Panc1 (cell line): Measurements from ENCODE around the gene UBP1. TPM values are rescaled to one million over a fixed set of nuclear protein-coding genes. Genes with fewer than 3 reads are reported as not detected.

Source experiments
- ATAC-seq: fragments of 200-7000 bp; cut with Tn5 transposase; 2 replicates; pipeline ENCODE4 v1.9.1; 2020; ENCODE audit warnings: mild to moderate bottlenecking, moderate library complexity
- BruUV-seq: library from RNA; stranded (reverse); fragments of 400-500 nt; replicated peaks from 2 replicates; lab custom pipeline; 2021; lab: Mats Ljungman, UMichigan
- CTCF ChIA-PET: fragments of 300-600 bp; sonication (Branson Sonifier 250); formaldehyde crosslinking; loops from one replicate; lab custom pipeline; 2022; ENCODE audit warnings: antibody characterized with exemption; lab: Charles Lee
- POLR2A ChIA-PET: fragments of 300-600 bp; sonication (Branson Sonifier 250); formaldehyde crosslinking; loops from one replicate; lab custom pipeline; 2022; ENCODE audit warnings: antibody characterized with exemption; lab: Charles Lee
- DNase-seq: peaks from one replicate; pipeline ENCODE4 v3.0.0-alpha.2; 2010; ENCODE audit warnings: low read depth, low spot score
- H3K27ac ChIP-seq: 2 replicates; pipeline ENCODE4 v1.5.1; 2011; ENCODE audit warnings: mild to moderate bottlenecking, low read length, inconsistent platforms
- H3K27me3 ChIP-seq: fragments of 200-500 bp; sonication (Bioruptor generic); 2 replicates; pipeline ENCODE4 v1.6.0; 2014; ENCODE audit warnings: low read length, inconsistent platforms; ENCODE audit not compliant: control insufficient read depth, insufficient read depth
- H3K36me3 ChIP-seq: fragments of 200-500 bp; sonication (Bioruptor generic); 2 replicates; pipeline ENCODE4 v1.5.1; 2014; ENCODE audit warnings: inconsistent platforms, mild to moderate bottlenecking, low read length, moderate library complexity; ENCODE audit not compliant: control insufficient read depth, insufficient read depth
- H3K4me1 ChIP-seq: 2 replicates; pipeline ENCODE4 v1.5.1; 2011; ENCODE audit warnings: inconsistent platforms, mild to moderate bottlenecking, low read length, moderate library complexity; ENCODE audit not compliant: control insufficient read depth, insufficient read depth
- H3K4me3 ChIP-seq, 2 experiments: 2 replicates each; pipeline ENCODE4 v1.5.1; 2011 to 2012; ENCODE audit warnings: low read depth in 2 of 2, low read length in 2 of 2, mild to moderate bottlenecking in 2 of 2, inconsistent platforms in 1 of 2, moderate library complexity in 1 of 2
- H3K9me3 ChIP-seq: fragments of 200-500 bp; sonication (Bioruptor generic); 2 replicates; pipeline ENCODE4 v1.5.1; 2014; ENCODE audit warnings: low read depth, mild to moderate bottlenecking, inconsistent platforms, low read length, moderate library complexity; ENCODE audit not compliant: control insufficient read depth, insufficient read depth
- POLR2AphosphoS5 ChIP-seq: IDR thresholded peaks from 2 replicates; pipeline ENCODE4 v1.6.1; 2012; ENCODE audit warnings: mild to moderate bottlenecking, low read depth, low read length, moderate library complexity
- SIN3A ChIP-seq: IDR thresholded peaks from 2 replicates; pipeline ENCODE4 v1.6.1; 2012; ENCODE audit warnings: low read depth, mild to moderate bottlenecking, low read length, moderate library complexity, borderline replicate concordance; ENCODE audit not compliant: insufficient read depth
- TCF7L2 ChIP-seq: IDR thresholded peaks from 2 replicates; pipeline ENCODE4 v1.6.1; 2011; ENCODE audit warnings: mild to moderate bottlenecking, low read depth, low read length, inconsistent platforms
- in situ Hi-C: cut with HindIII; loops from 2 replicates; pipeline ENCODE4 v1.10.0; 2016; ENCODE audit warnings: low sequenced_read_pairs, low pct_unique_long_range_greater_than_20kb
- intact Hi-C: fragments of 100-400 bp; cut with micrococcal nuclease; formaldehyde crosslinking; loops from one replicate; pipeline ENCODE4 v1.10.0; 2022; ENCODE audit not compliant: unreplicated experiment
- total RNA-seq: library from RNA; stranded (reverse); gene quantifications from one replicate; pipeline ENCODE4 v1.2.1, GENCODE V29; 2021; ENCODE audit not compliant: unreplicated experiment
- TF ChIP-seq, protein P1 (sequence below), 2 experiments: IDR thresholded peaks; 2 replicates each; pipeline ENCODE4 v1.6.1; 2011 to 2012; ENCODE audit warnings: low read depth in 2 of 2, control low read depth in 1 of 2, low read length in 1 of 2, mild to moderate bottlenecking in 1 of 2, moderate library complexity in 1 of 2; ENCODE audit not compliant: insufficient read depth in 1 of 2
- TF ChIP-seq, protein P2 (sequence below): fragments of 450-650 bp; IDR thresholded peaks from 2 replicates; pipeline ENCODE4 v1.5.1; 2017; ENCODE audit warnings: mild to moderate bottlenecking

UBP1 gene
- total RNA-seq, 1 experiment from 2014 or later, result 62.4 TPM

DNA sequence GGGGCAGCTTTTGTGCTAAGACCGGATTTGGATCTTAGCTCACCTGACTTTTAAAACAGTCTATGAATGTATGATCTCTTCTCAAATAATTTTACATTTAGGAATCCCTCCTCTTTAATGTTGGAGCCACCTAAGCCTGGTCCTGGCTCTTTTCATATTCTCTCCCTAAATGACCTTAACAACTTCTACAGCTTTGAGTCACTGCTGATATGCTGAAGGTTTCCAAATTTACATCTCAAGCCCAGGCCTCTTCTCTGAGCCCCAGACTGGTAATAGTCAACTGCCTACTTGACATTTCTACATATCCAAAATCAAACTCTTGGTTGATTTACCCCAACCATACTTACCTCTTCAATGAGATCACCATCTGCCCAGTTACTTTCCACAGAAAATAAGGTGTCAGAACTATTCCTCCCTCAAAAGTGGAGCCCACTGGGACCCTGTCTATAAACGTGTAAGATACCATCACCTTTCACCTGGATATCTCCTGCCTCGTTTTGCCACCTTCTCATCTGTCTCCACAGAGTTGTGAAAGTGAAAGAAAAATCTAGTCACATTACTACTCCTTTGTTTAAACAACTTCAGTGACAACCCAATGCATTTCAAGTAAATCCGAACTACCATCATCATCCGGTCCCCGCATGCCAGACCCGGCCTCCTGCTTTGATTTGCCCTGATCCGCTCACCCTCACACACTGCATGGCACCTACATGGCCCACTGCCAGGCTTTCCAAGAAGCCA, 48.8 kb downstream of the UBP1 start:
- CTCF ChIA-PET, result no interaction called here
- in situ Hi-C loops, result no loop called here

DNA sequence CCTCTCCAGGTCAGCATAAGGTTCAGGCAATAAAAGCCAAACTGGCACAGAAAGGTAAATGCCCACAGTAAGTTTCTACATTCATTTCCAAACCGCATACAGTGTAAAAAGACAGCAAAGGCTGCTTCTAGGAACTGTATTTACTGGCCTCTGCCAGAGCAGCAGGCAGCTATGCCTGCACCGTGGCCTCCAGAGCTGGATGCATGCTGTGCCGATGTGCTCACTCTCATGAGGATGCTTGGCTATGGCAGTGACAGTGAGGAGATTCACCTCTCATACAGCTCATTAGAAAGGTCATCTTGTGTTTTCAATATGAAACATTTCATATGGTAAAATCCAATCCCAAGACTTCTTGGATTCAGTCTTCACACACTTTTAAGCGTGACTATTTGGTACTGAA, 50.3 kb downstream of the UBP1 start:
- Histone ChIP-seq H3K27me3 (no peaks in the 10 kb centered on the region), H3K4me1 (peaks cover 14% of the 10 kb centered on the region), H3K27ac (no peak overlapping the region), H3K4me3 (no peak overlapping the region), H3K9me3 (no peaks in the 10 kb centered on the region), H3K36me3 (peaks cover 13% of the 10 kb centered on the region)
- no TSS peak for BruUV-seq
- DNase-seq (no peak), ATAC-seq (no peak)
- POLR2A ChIA-PET, result no interaction called here
- intact Hi-C loops, result no loop called here
- CTCF ChIA-PET, result no interaction called here
- TF ChIP-seq, protein P1, sequence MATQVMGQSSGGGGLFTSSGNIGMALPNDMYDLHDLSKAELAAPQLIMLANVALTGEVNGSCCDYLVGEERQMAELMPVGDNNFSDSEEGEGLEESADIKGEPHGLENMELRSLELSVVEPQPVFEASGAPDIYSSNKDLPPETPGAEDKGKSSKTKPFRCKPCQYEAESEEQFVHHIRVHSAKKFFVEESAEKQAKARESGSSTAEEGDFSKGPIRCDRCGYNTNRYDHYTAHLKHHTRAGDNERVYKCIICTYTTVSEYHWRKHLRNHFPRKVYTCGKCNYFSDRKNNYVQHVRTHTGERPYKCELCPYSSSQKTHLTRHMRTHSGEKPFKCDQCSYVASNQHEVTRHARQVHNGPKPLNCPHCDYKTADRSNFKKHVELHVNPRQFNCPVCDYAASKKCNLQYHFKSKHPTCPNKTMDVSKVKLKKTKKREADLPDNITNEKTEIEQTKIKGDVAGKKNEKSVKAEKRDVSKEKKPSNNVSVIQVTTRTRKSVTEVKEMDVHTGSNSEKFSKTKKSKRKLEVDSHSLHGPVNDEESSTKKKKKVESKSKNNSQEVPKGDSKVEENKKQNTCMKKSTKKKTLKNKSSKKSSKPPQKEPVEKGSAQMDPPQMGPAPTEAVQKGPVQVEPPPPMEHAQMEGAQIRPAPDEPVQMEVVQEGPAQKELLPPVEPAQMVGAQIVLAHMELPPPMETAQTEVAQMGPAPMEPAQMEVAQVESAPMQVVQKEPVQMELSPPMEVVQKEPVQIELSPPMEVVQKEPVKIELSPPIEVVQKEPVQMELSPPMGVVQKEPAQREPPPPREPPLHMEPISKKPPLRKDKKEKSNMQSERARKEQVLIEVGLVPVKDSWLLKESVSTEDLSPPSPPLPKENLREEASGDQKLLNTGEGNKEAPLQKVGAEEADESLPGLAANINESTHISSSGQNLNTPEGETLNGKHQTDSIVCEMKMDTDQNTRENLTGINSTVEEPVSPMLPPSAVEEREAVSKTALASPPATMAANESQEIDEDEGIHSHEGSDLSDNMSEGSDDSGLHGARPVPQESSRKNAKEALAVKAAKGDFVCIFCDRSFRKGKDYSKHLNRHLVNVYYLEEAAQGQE (IDR thresholded peaks at IDR 0.05; ENCODE audit: insufficient read depth in 1 of 2, low read depth in 2 of 2, low read length in 1 of 2), result no peak
- TF ChIP-seq, protein P2, sequence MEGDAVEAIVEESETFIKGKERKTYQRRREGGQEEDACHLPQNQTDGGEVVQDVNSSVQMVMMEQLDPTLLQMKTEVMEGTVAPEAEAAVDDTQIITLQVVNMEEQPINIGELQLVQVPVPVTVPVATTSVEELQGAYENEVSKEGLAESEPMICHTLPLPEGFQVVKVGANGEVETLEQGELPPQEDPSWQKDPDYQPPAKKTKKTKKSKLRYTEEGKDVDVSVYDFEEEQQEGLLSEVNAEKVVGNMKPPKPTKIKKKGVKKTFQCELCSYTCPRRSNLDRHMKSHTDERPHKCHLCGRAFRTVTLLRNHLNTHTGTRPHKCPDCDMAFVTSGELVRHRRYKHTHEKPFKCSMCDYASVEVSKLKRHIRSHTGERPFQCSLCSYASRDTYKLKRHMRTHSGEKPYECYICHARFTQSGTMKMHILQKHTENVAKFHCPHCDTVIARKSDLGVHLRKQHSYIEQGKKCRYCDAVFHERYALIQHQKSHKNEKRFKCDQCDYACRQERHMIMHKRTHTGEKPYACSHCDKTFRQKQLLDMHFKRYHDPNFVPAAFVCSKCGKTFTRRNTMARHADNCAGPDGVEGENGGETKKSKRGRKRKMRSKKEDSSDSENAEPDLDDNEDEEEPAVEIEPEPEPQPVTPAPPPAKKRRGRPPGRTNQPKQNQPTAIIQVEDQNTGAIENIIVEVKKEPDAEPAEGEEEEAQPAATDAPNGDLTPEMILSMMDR, result no peak
- TF ChIP-seq POLR2AphosphoS5 (no peak), SIN3A (no peak)
- in situ Hi-C loops, result no loop called here

More for the DNA sequence above, 48.8 kb downstream of the UBP1 start:
- no TSS peak for BruUV-seq
- TF ChIP-seq POLR2AphosphoS5, result no peak
- TF ChIP-seq, protein P2, result no peak
- TF ChIP-seq TCF7L2, result no peak
- TF ChIP-seq, protein P1 (IDR thresholded peaks at IDR 0.05; ENCODE audit: insufficient read depth in 1 of 2, low read depth in 2 of 2, low read length in 1 of 2), result no peak
- TF ChIP-seq SIN3A, result no peak
- peaks cover 14% of the 10 kb centered on the region for H3K36me3 ChIP-seq
- no peak overlapping the region for H3K27ac ChIP-seq
- intact Hi-C loops, result no loop called here
- no peaks in the 10 kb centered on the region for H3K9me3 ChIP-seq
- no peak for ATAC-seq
- H3K4me1 ChIP-seq, result peaks cover 14% of the 10 kb centered on the region
- no peaks in the 10 kb centered on the region for H3K27me3 ChIP-seq
- no peak for DNase-seq
- POLR2A ChIA-PET, result no interaction called here
- no peak overlapping the region for H3K4me3 ChIP-seq
